Body of pancreas (tissue), 4 donors: Measurements from ENCODE around the gene LRRC46. TPM values are rescaled to one million over a fixed set of nuclear protein-coding genes. Genes with fewer than 3 reads are reported as not detected.

Experiments
- ATAC-seq: fragments of 150-250 bp; one replicate; pipeline ENCODE4 v1.9.1; 2016
- DNase-seq, 4 donors: peaks; one replicate each; pipeline ENCODE4 v3.0.0-alpha.2; 2019
- H3K27ac ChIP-seq, 4 donors: fragments of 200-600 bp; sonication (generic); 1 replicate in 3 of 4; 2 replicates in 1 of 4; pipeline versions ENCODE4 v1.5.1 to v1.6.1; 2016 to 2019; ENCODE audit warnings: mild to moderate bottlenecking in 1 of 4, mixed read lengths in 1 of 4, moderate library complexity in 1 of 4
- H3K27me3 ChIP-seq, 2 donors: fragments of 200-600 bp; sonication (generic); one replicate each; pipeline ENCODE4 v1.6.0; 2016; ENCODE audit warnings: mild to moderate bottlenecking in 1 of 2
- H3K36me3 ChIP-seq, 2 donors: fragments of 200-600 bp; sonication (generic); replicated peaks in 1 of 2; 2 replicates each; pipeline ENCODE4 v1.5.1; 2016; ENCODE audit warnings: low read depth in 2 of 2; ENCODE audit not compliant: insufficient read depth in 1 of 2
- H3K4me1 ChIP-seq: fragments of 200-600 bp; sonication (generic); one replicate; pipeline ENCODE4 v1.6.0; 2016
- H3K4me3 ChIP-seq, 2 donors: fragments of 200-600 bp; sonication (generic); 1 replicate in 1 of 2; 2 replicates in 1 of 2; pipeline ENCODE4 v1.5.1; 2016 to 2019
- H3K9me3 ChIP-seq, 3 donors: fragments of 200-600 bp; sonication (generic); 1 replicate in 2 of 3; 2 replicates in 1 of 3; pipeline ENCODE4 v1.5.1; 2016
- POLR2A ChIP-seq, 3 donors: fragments of 450-650 bp; IDR thresholded peaks; one replicate each; pipeline ENCODE4 v1.6.1; 2016; ENCODE audit warnings: antibody characterized with exemption in 3 of 3, mild to moderate bottlenecking in 2 of 3
- WGBS, 2 donors: methylation state at CpG; one replicate each; pipeline ENCODE4 v1.1.5; 2017; 5-methylcytosine and 5-hydroxymethylcytosine counted together
- intact Hi-C: fragments of 100-400 bp; cut with DNase I; formaldehyde crosslinking; loops from one replicate; pipeline ENCODE4 v1.15.1; 2023
- total RNA-seq, 2 donors: library from RNA; depleted of rRNA; stranded (reverse); fragments of >200 nt; gene quantifications; one replicate each; pipeline ENCODE4 v1.1.0, GENCODE V29; 2016
- TF ChIP-seq, protein P1 (sequence below), 7 experiments: fragments of 450-650 bp in 4 of 7; fragments of 200-600 bp in 3 of 7; sonication (generic) in 3 of 7; IDR thresholded peaks; one replicate each; pipeline ENCODE4 v1.5.1; 2016 to 2019; ENCODE audit warnings: antibody characterized with exemption in 7 of 7

Gene LRRC46
- total RNA-seq, 2 donors from 2014 or later, result not detected

DNA sequence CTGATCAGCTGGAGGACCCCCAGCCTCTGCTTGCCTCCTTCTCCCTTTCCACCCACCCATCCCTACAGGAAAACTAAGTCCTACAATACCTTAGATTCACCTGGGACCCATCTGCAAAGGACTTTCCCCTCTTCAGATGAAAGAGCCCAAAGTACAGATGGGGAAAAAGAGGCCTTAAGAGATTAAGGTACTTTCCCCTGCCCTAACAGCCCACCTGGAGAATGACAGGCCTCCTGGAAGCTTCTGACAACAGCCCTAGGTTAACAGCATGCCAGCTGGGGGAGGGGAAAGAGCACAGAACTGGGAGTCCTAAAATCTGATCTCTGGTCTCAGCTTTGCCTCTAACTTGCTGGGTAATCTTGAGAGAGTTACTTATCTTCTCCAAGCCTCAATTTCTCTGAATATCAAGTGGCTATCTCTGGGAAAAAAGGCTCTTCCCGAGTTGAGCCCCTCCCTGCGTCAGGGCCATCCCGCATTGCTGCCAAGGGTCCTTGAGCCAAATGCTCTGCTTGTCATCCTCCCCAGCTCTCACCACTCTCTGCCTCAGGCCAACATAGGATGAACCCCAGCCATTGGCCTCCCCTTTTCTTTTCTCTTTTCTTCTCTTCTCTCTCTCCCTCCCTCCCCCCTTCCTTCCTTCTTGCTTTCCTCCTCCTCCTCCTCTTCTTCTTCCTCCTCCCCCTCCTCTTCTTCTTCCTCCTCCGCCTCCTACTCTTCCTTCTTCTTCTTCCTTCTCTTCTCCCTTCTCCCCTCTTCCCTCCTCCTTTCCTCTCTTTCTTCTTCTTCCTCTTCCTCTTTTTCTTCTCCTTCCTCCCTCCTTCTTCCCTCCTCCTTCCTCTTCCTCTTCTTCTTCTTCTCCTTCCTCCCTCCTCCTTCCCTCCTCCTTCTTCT is 42.0 kb downstream of the LRRC46 start:
- no peaks in the 10 kb centered on the region for H3K36me3 ChIP-seq
- no peak overlapping the region for H3K27ac ChIP-seq
- H3K9me3 ChIP-seq, result no peaks in the 10 kb centered on the region
- TF ChIP-seq, protein P1, sequence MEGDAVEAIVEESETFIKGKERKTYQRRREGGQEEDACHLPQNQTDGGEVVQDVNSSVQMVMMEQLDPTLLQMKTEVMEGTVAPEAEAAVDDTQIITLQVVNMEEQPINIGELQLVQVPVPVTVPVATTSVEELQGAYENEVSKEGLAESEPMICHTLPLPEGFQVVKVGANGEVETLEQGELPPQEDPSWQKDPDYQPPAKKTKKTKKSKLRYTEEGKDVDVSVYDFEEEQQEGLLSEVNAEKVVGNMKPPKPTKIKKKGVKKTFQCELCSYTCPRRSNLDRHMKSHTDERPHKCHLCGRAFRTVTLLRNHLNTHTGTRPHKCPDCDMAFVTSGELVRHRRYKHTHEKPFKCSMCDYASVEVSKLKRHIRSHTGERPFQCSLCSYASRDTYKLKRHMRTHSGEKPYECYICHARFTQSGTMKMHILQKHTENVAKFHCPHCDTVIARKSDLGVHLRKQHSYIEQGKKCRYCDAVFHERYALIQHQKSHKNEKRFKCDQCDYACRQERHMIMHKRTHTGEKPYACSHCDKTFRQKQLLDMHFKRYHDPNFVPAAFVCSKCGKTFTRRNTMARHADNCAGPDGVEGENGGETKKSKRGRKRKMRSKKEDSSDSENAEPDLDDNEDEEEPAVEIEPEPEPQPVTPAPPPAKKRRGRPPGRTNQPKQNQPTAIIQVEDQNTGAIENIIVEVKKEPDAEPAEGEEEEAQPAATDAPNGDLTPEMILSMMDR (IDR thresholded peaks at IDR 0.05), result no peak
- no peak for TF ChIP-seq POLR2A (IDR thresholded peaks at IDR 0.05)
- WGBS, 2 donors, result 70 to 73% methylated on average over 4 of the region's 4 CpGs
- ATAC-seq (no peak), DNase-seq (no peak)
- intact Hi-C loops, result no loop called here
- no peak overlapping the region for H3K4me3 ChIP-seq
- peaks cover 3 to 13% of the 10 kb centered on the region in 2 donors for H3K27me3 ChIP-seq
- no peaks in the 10 kb centered on the region for H3K4me1 ChIP-seq

DNA sequence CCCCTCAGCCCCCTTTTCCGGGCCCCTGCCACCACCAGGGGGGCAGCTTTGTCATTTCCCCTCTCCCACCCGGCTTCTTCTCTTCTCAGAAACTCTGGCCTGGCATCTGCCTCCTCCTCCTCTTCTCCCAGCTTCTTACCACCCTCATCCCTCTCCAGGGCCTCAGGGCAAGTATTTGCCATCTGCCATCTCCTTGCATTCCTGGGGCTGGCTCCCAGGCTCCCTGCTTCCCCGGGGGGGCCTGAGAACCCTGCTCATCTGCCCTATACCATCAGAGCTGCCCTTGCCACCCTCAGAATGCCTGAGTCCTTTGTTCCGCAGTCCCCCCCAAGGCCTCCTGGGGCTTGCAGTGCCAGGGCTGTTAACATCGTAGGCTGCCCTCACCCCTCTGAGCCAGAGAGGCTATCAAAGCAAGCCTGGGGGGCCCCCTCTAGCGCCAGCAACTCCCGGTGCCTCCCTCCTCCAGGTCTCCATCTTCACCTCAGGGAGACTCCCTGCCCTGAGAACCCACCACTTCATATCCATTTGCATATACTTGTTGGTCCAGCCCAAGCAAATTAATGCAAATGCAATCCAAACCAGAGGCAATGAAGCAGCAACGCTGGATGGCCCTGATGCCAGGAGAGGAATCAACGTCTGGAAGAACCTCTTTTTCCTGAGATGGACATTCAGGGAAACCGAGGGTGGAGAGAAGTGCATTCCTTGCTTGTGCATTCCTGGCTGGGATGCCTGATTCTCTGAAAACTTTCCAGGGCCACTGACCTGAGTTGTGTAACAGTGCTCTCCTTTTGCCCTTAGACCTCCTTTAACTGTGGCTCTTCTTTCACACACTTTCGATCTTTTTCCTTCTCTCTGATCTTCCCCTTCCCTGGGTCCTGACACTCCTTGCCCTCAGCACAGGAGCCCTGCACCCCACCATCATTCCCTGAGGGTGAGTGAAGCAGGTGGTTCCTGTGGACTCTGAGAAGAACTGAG is 43.8 kb downstream of the LRRC46 start:
- Histone ChIP-seq H3K36me3 (no peaks in the 10 kb centered on the region), H3K27me3 (peaks cover 3 to 13% of the 10 kb centered on the region in 2 donors), H3K4me3 (no peak overlapping the region), H3K9me3 (no peaks in the 10 kb centered on the region), H3K27ac (no peak overlapping the region), H3K4me1 (no peaks in the 10 kb centered on the region)
- no peak for ATAC-seq
- WGBS, 2 donors, result 48 to 58% methylated on average over 8 to 11 of the region's 11 CpGs
- no peak for TF ChIP-seq POLR2A (IDR thresholded peaks at IDR 0.05)
- TF ChIP-seq, protein P1 (IDR thresholded peaks at IDR 0.05), result no peak
- no peak for DNase-seq
- intact Hi-C loops, result no loop called here

GRCh38 chr17:47877368-47878034 is 46.0 kb downstream of the LRRC46 start:
- Histone ChIP-seq H3K9me3 (no peaks in the 10 kb centered on the region), H3K4me1 (no peaks in the 10 kb centered on the region), H3K36me3 (no peaks in the 10 kb centered on the region), H3K27ac (no peak overlapping the region), H3K27me3 (peaks cover 0 to 3% of the 10 kb centered on the region in 2 donors), H3K4me3 (no peak overlapping the region)
- DNase-seq (no peak), ATAC-seq (no peak)
- intact Hi-C loops, result no loop called here
- TF ChIP-seq POLR2A (IDR thresholded peaks at IDR 0.05), result no peak
- TF ChIP-seq, protein P1 (IDR thresholded peaks at IDR 0.05), result no peak
- 52 to 57% methylated on average over 9 of the region's 9 CpGs for WGBS, 2 donors

DNA sequence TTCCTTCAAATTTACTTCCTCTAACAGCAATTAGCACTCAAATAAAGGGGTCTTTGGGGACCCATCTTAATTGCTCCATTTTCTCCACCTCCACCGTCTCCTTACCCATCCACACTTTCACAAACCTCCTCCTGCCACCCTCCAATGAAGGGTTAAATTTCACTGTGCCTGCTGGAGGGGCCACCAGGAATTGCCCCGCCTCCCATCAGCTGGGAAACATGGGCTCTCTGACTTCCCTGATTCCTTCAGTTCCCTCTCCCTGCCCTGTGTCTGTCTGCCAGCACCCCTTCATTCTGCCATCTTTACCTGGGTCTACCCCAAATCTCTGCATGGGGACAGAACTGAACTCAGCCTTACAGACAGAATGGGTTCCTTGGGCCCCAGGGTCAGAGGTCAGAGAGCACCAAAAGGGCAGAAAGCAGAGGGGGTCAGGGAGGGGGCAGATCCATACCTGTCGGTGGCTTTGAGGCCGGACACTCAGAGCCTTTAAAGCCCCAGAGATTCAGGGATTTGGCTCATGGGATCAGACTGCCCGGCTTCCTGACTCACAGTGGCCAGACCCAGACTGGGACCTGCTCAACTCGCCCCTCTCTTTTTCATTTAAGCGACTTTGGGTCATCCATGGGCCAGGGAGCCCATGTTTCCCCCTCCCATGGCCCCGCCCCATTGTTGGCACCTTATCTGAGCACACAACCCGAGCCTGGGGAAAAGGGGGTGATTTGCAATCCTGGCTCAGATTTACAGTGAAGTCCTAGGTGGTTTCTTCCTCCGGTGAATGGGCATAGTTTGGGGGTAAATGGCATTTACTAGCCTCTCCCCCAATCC is 46.9 kb downstream of the LRRC46 start:
- Histone ChIP-seq H3K36me3 (no peaks in the 10 kb centered on the region), H3K9me3 (no peaks in the 10 kb centered on the region), H3K4me1 (no peaks in the 10 kb centered on the region), H3K4me3 (no peak overlapping the region), H3K27me3 (no peaks in the 10 kb centered on the region), H3K27ac (no peak overlapping the region)
- DNase-seq, result no peak
- no peak for ATAC-seq
- TF ChIP-seq, protein P1 (IDR thresholded peaks at IDR 0.05), result no peak
- TF ChIP-seq POLR2A (IDR thresholded peaks at IDR 0.05), result no peak
- intact Hi-C loops, result no loop called here
- 52% methylated on average over 10 of the region's 10 CpGs for WGBS, 2 donors
